ENCODE data around the gene GMPR2.

The GMPR2 gene

DNA sequence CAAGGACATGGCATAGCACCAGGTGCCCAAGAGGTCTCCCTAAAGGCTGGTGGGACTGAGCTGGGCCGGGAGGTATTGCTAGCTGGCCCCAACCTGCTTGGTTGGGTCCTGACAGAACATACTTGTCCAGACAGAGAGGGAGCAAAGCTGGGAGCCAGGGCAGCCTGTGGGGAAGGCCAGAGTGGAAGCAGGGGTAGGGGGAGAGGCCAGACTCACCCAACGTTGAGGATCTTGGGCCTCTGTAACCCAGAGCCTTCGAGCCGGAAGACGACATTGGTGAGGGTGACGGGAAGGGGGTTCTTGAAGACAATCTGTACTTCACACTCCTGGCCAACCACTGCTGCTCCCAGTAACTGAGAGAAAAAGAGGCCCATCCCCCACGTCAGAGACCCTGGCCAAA lies 21.2 kb downstream of the GMPR2 start:
- DNase-seq, result no peak

DNA sequence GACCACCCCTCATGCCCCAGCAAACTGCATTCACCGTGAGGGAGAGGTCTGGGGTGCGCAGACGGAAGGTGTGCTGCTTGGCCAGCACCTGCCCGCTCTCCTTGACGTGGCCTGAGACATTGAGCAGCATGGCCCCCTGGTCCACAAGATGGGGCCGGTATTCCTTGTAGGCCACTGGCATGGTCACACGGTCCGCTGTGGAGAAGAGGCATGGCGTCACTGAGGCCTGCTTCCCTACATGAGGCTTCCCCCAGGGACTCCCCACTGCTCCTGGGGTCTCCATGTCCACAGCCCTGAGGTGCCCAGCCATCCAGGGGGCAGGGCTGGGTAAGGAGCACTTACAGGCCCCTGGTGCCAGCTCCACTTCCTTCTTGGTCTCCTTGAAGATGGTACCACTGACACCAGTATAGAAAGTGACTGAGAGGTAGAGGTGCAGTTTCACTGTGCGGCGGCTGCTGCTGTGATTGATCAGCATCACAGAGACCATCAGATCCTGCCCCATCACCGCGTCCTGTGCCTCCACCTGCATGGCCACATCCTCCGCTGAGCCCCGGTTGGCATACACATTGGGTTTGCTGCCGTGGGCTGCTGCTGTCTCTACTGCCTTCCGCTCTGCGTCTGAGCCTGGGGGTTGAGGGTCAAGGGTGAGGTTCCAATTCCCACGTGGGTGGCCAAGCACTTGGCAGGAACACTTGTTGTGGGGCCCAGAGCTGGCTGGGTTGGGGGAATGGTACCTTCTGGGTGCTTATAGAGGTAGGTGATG lies 22.1 kb downstream of the GMPR2 start:
- DNase-seq, result no peak

DNA sequence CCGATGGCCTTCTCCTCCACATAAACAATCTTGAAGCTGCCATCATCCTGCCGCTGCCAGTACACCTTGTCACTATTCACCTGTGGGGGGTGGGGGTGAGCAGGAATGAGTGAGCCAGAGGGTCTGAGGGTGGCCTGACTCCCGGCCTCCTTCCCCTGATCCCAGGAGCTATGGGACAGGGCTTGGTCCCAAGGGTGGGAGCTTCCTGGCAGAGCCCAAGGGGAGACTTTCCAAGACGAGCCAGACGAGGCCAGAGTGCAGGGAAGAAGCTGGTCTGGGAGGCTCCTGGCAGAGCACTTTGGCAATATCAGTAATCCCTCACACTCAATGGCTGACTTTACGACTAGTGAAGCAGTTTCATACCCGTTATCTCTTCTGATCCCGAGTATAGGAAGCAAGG lies 22.7 kb downstream of the GMPR2 start:
- no peak for DNase-seq

DNA sequence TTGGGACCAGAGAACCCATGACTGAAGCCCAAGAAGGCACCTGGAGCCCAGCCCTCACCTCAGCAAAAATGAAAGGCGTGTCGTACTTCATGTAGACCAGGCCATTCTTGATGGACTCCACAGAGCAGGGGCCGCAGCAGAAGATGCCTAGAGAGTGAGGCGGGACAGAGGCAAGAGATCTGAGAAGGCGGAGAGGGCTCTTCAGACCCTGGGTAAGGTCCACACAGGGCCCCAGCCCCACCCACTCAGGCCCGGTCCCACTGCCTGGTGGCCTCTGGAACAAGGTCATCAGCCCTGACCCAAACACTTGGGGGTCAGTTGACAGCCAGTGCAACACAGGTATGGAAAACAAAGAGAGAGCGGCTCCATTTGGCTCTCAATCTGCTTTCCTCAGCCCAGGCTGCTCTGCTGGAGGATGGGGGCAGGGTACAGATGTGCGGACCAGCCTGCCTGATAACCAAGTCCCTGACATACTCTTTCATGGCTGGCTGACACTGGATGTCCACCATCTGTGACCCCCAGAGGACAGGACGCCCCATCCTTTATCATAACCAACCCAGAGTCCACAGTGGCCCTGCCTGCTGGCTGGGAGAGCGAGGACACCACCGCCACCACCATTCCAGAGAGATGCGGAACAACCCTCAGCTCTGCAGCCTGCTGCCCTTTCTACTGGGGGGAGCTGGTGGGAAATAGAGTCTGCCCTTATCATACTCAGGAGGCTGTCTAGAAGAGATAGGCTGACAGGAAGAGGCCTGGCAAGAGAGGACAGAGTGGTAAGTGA lies 23.4 kb downstream of the GMPR2 start:
- no peak for DNase-seq

DNA sequence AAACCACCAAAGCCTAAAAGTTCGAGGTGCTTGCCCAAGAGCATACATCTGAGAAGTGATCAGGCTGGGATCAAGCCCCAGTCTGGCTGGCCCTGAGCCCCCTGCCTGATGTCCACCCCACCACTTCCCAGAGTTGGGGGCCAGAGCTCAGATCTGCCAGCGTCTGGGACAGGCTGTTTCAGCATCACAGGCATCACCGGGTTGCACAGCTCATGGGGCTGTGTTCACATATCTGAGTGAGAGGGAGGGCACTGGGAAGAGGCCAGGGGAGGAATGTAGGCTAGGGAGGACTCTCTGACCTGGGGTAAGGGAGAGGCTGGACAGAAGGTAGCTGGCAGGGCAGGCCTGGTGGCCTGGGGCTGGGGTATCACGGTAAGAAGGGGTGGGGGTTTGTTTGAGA lies 24.2 kb downstream of the GMPR2 start:
- no peak for DNase-seq

DNA sequence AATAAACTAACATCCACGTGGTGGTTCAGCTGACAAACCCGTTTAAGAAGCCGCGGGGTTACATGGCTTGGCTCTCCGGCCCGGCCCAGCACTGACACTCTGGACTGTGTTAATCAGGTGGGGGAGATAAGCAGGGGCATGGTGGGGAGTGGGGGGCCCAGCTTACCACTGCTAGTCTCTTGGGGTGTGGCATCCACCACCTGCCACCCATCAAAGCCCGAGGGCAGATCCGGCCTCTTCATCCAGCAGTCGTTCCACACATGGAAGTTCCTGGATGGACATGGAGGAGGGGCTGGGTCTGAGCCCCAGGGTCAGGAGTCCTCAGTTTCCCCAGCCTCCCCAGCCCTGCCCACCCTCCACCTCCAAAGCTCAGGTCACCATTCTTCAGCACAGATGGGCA lies 25.4 kb downstream of the GMPR2 start:
- DNase-seq, result no peak

DNA sequence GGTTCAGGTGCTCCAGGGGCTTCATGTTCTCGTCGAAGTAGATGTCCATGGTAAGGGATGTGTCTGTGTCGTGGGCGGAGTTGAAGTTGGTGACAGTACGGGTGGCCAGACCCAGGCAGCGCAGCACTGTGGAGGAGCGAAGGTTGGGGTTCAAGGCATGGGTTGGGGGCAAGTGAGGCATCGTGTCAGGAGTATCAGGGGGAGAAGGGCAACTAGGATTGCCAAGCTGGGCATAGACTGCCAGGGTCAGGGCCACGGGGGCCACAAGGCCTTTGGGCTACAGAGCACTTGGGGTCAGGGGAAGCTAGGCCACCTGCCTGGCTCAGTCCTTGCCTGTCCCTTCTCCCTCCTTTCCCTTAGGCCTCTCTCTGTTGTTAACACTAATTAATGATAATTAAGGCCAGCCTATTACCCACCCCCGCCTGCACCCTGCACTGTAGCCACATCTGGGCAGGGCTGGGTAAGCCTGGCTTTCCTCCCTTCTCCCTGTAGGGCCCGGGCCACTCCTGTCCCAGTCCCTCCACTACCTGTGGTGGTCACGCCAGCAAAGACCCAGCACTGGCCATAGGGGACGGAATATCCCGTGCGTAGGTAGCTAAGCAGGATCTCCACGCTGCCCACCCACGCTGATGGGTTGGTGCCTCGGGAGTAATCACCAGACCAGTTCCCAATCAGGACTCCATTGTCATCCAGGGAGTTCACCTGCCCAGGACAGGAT lies 26.0 kb downstream of the GMPR2 start:
- no peak for DNase-seq

DNA sequence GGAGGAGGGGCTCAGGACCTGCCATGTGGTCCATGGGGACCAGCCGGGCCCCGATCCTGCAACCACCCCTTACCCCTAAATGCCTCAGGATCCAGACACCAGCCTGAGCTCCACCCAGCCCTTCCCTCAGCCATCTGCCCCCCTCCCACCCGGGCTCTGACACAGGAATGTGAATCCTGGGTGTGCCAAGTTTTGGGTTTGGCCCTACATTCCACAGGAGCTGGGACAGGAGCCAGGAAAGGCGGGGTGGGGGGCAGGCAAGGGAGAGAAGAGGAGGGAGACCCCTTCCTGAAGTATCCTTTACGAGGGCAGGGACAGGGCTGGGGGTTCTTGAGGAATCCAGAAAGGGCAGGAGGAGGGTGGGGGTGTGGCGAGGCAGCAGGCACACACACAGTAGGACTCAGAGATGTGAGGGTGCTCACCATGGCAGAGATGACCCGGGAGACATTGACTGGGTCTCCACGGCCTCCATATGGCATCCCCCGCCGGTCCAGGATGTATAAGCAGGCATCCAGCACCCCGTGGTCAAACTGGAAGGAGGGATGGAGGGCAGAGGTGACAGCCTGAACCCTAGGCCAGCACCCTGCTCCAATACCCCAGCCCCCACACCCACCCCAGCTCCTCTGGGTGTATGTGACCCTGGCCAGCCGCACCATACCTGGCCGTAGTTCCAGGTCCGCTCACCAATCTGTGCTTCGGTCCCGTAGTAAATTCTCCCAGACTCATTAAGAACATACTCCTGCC lies 26.7 kb downstream of the GMPR2 start:
- no peak for DNase-seq

DNA sequence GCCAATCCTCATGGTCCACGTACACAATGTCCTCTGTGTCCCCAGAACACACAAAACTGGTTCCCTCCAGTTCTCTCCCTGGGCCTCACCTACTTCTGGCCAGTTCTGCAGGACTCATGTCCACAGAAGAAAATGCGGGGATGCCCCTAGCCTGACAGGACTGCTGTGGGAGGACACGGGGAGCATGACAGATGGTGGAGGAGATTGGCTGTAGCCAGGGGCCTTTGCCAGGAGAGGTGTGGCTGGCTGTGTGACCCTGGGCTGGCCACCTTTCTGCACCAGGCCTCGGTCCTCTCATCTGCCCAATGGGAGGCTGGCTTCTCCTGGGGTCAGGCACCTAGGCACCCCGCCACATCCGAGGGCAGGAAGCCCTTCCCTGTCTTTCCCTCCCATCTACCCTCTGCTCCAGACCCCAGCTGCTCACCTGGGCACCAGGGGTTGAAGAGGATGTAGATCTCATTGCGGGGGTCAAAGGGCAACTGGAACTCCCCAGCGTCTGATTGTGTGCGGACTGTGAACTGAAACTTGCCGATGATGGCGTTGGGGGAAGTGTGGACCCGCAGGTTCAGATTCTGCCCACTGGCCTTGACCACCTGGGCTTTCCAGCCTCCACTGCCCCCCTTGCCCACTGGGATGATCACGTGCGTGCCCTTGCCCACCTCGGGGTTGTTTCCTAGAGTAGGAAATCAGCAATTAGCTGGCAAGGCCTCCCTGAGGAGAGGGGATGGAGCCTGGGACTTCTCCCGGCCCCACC lies 27.5 kb downstream of the GMPR2 start:
- no peak for DNase-seq

DNA sequence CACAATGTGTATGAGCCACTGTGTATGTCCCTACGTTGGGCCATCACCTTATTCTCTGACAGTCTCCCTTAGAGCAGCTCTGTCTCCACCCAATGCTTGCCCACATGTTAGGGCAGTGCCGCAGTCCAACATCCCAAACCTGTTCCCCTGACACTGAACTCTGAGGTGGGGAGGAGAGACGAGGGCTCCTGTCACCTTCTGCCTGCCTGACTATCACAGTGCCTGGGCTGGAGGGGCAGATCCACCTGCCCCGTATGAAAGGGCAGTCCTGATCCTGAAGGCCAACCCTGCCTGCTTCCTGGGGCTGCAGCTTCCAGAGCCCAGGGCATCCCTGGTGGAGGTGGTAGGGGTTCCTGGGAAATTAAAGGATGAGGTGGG lies 28.0 kb downstream of the GMPR2 start:
- DNase-seq, result no peak

DNA sequence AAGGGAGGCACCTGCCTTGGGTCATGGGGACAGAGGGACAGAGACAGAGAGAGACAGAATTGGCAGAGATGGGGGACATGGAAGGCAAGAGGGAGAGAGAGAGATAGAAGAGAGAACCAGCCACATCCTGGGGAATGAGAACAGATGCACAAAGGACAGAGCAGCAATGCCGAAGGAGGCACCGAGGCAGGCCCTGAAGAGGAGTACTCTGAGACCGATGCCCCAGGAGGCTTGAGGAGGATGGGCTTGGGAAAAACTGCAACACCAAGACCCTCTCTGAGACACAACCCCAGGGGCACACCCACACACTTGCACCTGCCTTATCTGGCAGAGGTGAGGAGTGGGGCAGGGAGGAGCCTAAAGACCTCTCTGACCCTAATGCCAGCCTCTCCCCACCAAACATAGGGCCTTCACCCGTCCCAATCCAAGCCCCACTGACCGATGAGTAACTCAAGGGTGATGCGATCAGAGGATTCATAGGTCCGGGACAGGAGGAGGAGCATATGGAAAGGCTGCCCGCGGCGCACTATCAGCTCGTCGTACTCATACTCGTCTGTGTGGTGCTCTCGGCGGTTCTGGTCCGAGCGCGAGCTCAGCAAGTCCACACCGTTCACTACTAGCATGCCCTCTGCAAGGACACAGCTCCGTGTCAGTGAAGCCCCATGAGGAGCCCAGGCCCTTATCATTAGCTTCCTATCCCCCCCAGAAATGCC lies 28.7 kb downstream of the GMPR2 start:
- no peak for DNase-seq

DNA sequence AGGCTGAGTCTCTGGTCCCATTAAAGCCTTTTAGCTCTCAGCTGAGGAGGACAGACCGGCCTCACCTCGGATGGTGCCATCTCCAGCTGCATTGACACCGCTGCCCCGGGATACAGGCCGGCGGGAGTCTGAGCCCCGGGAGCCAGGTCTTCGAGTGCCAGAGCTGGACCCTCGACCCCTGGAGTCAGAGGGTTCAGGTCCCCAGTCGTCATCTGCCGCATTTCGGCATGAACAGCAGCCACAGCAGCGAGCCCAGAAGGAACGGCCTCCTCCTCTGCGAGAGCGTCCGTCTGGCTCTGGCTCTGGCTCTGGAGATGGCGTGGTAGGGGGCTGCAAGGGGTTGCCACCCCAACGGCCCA lies 29.2 kb downstream of the GMPR2 start:
- no peak for DNase-seq

DNA sequence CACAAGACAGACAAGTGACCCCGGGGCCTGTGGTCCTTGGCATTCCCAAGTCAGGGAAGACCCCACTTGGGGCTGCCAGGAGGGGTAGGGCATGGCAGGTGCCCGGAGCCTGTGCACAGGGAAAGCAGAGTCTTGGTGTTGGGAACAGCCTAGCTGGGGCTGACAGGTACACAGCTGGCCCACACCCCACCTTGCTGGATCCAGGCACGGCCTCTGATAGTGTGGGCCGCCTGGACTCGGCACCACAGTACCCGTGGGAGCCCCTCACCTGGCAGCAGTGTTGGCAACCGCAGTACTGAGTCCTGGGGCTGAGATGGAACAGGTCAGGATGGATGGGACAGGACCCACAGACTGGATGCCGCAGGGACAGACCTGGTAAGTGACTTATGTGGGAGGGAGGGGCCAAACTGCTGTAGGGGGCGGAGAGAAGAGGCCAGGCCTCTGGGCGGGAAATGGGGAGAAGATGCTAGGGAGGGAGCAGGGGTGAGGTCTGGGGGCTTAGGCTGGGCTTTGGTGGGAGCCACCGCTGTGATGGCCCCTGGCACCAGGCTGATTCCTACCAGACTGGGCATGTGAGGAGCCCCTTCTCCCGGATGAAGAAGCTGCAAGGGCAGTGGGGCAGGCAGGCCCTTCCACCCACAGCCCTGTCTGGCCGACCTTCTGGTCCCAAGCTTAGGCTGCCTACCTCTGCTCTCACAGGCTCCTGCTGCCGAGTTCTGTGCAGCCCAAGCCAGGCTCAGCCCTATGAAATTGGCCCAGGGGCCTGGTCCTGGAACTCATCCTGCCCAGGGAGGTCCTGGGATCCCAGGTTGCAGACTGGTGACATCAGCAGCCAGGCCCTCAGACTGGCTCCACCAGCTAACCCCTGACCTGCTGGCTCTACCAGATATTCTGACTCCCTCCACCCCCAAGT lies 30.3 kb downstream of the GMPR2 start, which contains the start of gene TGM1:
Gene TGM1 (minus strand): TSS at position 357 of the 913 bp plus-strand sequence. CDS start 825 bp downstream, outside the sequence.
- DNase-seq, result no peak

DNA sequence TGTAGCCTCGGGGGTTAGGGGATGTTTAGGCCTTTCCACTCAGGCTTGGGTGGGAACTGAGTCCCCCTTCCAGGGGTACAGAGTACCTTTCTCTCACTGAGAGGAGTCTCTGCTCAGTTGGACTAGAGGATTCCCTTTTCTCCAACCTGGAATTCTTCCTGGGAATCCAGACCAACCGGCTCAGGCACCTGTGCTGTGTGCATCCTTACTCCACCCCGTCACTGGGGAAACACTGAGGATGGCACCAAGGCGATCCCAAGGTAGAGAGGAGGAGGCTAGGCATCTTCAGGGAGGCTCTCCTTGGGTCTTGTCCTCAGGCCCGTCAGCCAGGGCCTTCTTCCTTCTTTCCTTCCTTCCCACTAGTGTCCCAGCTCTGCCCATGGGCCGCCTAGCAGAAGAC lies 31.1 kb downstream of the GMPR2 start:
- DNase-seq, result no peak

DNA sequence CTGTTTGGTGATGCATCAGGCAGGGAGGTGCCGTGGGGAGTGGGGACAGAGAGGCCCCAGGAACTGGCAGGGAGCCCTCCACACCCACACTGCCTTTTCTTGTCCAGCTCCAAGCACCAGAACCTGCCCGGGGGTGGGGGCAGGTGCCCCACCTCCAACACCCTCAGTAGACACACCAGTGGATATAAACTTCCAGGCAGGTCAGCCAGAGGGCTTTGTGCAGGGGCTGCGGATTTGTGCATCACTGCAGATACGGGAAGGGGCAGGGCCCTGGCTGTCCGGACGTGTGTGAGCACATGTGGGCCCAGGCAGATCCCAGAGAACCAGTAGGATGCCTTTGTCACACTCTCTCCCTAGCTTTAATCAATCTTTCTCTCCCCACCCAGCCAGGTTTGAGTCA lies 31.6 kb downstream of the GMPR2 start:
- no peak for DNase-seq

DNA sequence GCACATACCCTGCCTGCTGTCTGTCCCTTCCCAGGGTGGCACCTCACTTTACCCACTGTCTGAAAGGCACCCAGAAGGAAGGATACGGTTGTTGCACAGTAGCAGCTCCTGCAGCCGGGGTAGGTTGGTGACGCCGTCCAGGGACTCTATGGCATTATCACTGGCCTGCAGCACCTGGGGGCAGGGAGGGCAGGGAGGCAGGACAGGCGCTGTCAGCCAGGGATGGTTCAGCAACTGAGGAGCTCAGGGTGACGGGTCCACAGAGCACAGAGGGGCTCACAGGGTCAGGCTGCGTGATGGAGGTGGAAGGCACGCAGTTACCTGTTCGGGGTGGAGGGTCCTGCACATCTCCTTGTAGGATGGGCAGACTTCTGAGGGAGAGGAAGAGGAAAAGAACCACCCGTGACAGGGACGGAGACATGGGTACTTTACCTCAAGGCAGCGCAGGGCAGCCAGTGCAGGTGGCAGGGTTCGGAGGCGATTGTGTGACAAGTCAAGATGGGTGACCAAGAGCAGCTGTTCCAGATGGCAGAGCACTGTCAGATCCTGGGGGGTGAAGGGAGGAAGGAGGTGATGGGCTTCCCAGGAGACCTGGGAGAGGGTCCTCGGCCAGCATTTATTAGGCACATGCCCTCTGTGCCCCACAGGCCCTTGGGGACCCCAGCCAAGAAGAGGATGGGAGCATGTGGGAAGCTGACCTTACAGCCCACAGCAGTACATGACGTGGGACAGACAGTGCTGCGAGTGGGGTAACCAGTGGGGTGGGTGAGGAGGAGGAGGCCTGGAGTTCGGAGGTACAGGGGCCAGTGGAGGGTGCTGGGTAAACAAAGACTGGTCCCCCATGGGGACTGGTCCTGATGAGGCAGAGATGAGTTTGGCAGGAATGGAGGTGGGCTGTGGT lies 33.9 kb downstream of the GMPR2 start:
- DNase-seq, result no peak

DNA sequence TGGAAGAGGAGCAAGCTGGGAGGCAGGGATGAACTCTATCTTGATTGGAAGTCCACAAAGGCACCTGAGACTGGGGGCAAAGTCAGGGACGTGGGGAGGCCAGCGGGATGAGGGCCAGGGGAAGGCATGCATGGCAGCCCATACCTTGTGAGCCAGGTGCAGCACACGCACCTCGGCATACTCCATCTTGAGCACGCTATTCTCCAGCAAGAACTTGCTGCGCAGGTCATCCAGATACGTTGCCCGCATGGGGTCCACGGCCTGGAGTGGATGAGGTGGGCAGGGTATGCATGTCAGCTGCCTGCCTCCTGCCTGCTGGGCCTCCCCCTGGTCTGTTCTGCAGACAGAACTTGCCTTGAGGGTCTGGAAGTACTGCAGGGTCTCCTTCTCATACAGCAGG lies 34.8 kb downstream of the GMPR2 start:
- no peak for DNase-seq

DNA sequence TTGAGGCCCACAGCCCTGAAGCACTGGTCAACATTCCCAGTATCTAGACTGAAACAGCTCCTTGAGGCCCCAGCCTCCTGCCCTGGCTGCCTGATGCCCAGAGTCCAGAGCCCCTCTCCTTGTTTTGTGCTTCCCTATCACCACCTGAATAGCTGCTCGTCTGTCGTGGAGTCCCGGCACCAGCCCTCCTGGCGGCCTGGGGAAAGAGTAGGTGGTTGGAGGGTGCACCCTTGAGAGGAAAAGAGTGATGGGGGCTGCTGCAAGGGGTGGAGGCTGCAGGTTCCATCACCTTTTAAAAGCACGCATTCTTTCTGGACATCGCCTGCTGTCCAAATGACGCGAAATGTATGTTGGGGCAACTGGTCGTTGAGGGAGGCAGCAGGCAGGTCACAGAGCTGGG lies 35.5 kb downstream of the GMPR2 start:
- no peak for DNase-seq

DNA sequence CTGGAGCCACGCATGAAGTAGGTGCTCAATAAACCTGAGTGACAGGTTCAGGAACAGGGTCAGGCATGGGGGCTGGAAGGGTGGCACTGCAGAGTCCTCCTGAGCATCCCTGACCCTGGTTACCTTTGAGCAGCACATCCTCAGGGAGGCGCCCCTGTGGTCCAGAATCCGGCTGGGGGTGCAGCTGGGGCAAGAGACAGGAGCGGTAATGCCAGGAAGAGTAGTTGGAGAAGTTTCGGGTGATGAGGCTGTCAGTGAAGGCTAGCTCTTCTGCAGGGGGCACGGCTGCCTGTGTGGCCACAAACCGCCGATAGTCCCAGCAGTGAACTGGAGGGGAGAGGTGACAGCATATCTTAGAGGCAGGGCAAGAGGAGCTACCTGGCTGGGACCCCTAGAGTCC lies 36.6 kb downstream of the GMPR2 start:
- no peak for DNase-seq
